Upper lobe of left lung (tissue), 4 donors: ENCODE measurements around the gene CNGB1.

ENCODE experiments used
- CTCF ChIP-seq, 6 experiments: fragments of 450-650 bp in 4 of 6; fragments of 200-600 bp in 2 of 6; sonication (generic) in 2 of 6; IDR thresholded peaks; one replicate each; pipeline ENCODE4 v1.5.1; 2016 to 2019; ENCODE audit warnings: antibody characterized with exemption in 6 of 6
- POLR2A ChIP-seq, 4 donors: fragments of 450-650 bp; IDR thresholded peaks; one replicate each; pipeline ENCODE4 v1.5.1; 2016 to 2017; ENCODE audit warnings: antibody characterized with exemption in 4 of 4, mild to moderate bottlenecking in 2 of 4
- POLR2AphosphoS5 ChIP-seq, 2 donors: sonication (generic); formaldehyde crosslinking; IDR thresholded peaks; one replicate each; pipeline ENCODE4 v1.5.1; 2017; ENCODE audit warnings: antibody characterized with exemption in 2 of 2

GRCh38 chr16:57892447-57893096 is 78.4 kb downstream of the CNGB1 start:
- TF ChIP-seq CTCF (IDR thresholded peaks at IDR 0.05) (no peak), POLR2A (IDR thresholded peaks at IDR 0.05) (peak in 1 of 4 donors; percentile 66), POLR2AphosphoS5 (IDR thresholded peaks at IDR 0.05) (peak; percentile 13 to 50)
